ENCODE measurements around the gene TRABD2A.
"Not testable (repeated sequence)": the region's sequence is repeated elsewhere in the genome, so short reads cannot be mapped to it uniquely, and the experiment has no call there.

The TRABD2A gene

DNA sequence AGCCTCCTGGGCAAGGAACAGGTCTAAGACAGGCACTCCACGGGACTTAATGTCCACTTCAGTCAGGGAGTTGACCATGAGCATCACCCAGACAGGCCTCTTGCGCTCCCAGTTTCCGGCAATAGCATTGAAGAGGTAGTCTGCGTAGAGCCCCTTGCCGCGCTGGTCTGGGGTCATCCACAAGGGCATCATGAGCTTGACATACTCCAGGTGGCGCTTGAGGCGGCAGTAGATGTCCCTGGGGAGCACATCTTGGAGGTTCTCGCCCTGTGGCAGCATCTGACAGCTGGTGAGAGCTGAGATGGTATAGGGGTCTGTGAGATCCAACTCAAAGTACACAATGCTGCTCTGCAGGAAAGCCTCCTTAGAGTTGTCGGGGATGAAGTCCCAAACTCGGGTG is 10.6 kb downstream of the TRABD2A start:
- H3K9ac ChIP-seq: no peak overlapping the region
- H3K27ac ChIP-seq: no peak overlapping the region
- H3K36me3 ChIP-seq: no peaks in the 10 kb centered on the region
- no peak overlapping the region for H3K4me3 ChIP-seq
- no peaks in the 10 kb centered on the region for H3K9me3 ChIP-seq (replicated peaks in 1 of 11)
- H3K27me3 ChIP-seq: no peaks in the 10 kb centered on the region
- no peak for TF ChIP-seq Cebpa-rat (IDR thresholded peaks at IDR 0.05)
- H4K20me1 ChIP-seq: no peaks in the 10 kb centered on the region
- H3K4me2 ChIP-seq: peak overlapping the region in 1 of 11 experiments; percentile 5; a peak in 1 of 22 replicates
- H3K4me1 ChIP-seq: peaks cover 0 to 4% (median 0%) of the 10 kb centered on the region in 10 experiments; a peak in 1 of 20 replicates

- peaks cover 0 to 16% (median 5%) of the 10 kb centered on the region in 10 experiments; a peak in 9 of 20 replicates for H3K4me1 ChIP-seq
- H3K4me2 ChIP-seq; H3K9me3 ChIP-seq (replicated peaks in 1 of 11): not testable (repeated sequence)
Observed at GRCh38 chr2:84868327-84868726, 12.6 kb downstream of the TRABD2A start.

GRCh38 chr2:84866122-84866521 is 14.8 kb downstream of the TRABD2A start:
- no peak overlapping the region for H3K9ac ChIP-seq
- no peaks in the 10 kb centered on the region for H3K9me3 ChIP-seq (replicated peaks in 1 of 11)
- no peaks in the 10 kb centered on the region for H3K27me3 ChIP-seq
- H3K36me3 ChIP-seq: no peaks in the 10 kb centered on the region
- H3K4me2 ChIP-seq: no peak overlapping the region
- no peak overlapping the region for H3K27ac ChIP-seq
- no peak for TF ChIP-seq Cebpa-rat (IDR thresholded peaks at IDR 0.05)
- no peaks in the 10 kb centered on the region for H4K20me1 ChIP-seq
- H3K4me3 ChIP-seq: no peak overlapping the region
- peaks cover 0 to 25% (median 14%) of the 10 kb centered on the region in 10 experiments; a peak in 14 of 20 replicates for H3K4me1 ChIP-seq

More at GRCh38 chr2:84868327-84868726, 12.6 kb downstream of the TRABD2A start:
- not testable (repeated sequence) for H3K4me3 ChIP-seq, H4K20me1 ChIP-seq, H3K27me3 ChIP-seq, H3K36me3 ChIP-seq, H3K27ac ChIP-seq, H3K9ac ChIP-seq

- Histone ChIP-seq H3K4me3 (no peak overlapping the region), H3K27me3 (no peaks in the 10 kb centered on the region), H4K20me1 (no peaks in the 10 kb centered on the region), H3K4me2 (peak overlapping the region in 1 of 11 experiments; percentile 23; a peak in 1 of 22 replicates), H3K36me3 (no peaks in the 10 kb centered on the region), H3K27ac (no peak overlapping the region), H3K4me1 (peaks cover 0 to 24% (median 14%) of the 10 kb centered on the region in 10 experiments; a peak in 14 of 20 replicates), H3K9ac (no peak overlapping the region), H3K9me3 (replicated peaks in 1 of 11) (no peaks in the 10 kb centered on the region)
- no peak for TF ChIP-seq Cebpa-rat (IDR thresholded peaks at IDR 0.05)
Observed at GRCh38 chr2:84865181-84865783, 15.6 kb downstream of the TRABD2A start.

DNA sequence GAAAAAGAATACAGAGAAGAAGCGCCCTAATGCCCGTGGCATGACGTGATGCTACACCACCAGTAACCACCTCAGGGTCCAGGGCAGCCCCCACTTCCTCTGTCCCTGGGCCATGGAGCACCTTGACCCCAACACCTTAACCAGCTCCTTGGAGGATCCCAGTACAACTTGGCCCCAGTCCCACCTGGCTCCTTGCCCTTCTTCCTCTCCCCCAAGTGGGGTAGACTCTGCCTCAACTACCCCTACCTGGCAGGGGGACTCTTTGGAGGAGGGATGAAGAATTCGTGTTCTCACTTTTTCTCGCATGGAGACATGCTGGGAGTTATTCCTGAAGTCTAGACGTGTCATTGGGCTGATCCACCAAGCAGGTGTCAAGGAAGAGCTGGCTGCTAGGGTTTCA is 18.9 kb downstream of the TRABD2A start:
- TF ChIP-seq Cebpa-rat (IDR thresholded peaks at IDR 0.05): no peak
- no peak overlapping the region for H3K9ac ChIP-seq
- peaks cover 15 to 49% (median 37%) of the 10 kb centered on the region in 10 experiments for H3K4me1 ChIP-seq
- 0 out of 22 replicates have a peak overlapping the region, but pooled peaks of 1 of the 11 experiments have one; percentile 20 for H3K27ac ChIP-seq
- H3K4me2 ChIP-seq: no peak overlapping the region
- no peaks in the 10 kb centered on the region for H4K20me1 ChIP-seq
- H3K27me3 ChIP-seq: no peaks in the 10 kb centered on the region
- H3K9me3 ChIP-seq (replicated peaks in 1 of 11): no peaks in the 10 kb centered on the region
- no peaks in the 10 kb centered on the region for H3K36me3 ChIP-seq
- H3K4me3 ChIP-seq: no peak overlapping the region

DNA sequence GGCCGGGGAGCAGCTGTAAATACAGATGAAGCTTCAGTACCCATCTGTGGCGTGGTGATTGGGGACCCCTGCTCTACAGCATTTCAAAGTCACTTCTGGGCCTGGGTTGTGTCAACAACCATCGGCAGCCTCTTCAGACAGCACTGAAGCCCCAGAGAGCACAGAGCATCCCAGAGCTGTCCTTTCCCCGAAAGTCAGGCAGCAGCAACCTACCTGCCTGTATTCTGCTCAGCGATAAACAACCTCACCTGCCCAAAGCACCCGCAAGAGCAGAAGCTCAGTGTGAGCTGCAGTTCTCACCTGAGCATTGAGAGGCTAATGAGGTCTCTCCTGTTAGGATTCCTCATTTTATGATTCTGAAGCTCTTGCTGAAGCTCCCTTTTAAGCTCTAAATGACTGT is 19.3 kb downstream of the TRABD2A start:
- Histone ChIP-seq H3K4me2 (no peak overlapping the region), H4K20me1 (no peaks in the 10 kb centered on the region), H3K36me3 (no peaks in the 10 kb centered on the region), H3K9me3 (replicated peaks in 1 of 11) (0 out of 22 replicates have a peak, but pooled peaks cover 0 to 1% (median 0%) of the 10 kb centered on the region in 11 experiments), H3K4me3 (no peak overlapping the region), H3K27me3 (no peaks in the 10 kb centered on the region), H3K27ac (no peak overlapping the region), H3K4me1 (peaks cover 20 to 53% (median 42%) of the 10 kb centered on the region in 10 experiments), H3K9ac (no peak overlapping the region)
- TF ChIP-seq Cebpa-rat (IDR thresholded peaks at IDR 0.05): no peak

DNA sequence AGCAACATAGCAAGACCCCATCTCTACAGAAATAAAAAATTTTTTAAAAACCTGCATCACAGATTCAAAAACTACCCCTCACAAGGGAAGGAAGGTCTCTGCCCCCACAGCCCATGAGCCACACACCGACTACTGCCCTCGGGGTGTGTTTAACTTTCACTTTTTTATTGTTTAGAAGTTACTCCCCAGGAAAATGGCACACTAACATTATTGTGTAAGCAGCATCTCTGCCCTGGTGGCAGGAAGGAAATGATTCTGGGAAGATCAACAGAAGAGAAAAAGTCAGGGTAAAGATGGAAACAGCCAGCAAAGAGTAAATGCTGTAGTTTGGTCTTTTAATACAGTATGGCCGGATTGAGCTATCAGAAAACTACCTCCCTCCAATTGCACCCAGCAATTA is 21.9 kb downstream of the TRABD2A start:
- H3K36me3 ChIP-seq: no peaks in the 10 kb centered on the region
- no peaks in the 10 kb centered on the region for H4K20me1 ChIP-seq
- peak overlapping the region in 4 of 11 experiments; percentile 7 to 16 (median 9); a peak in 3 of 22 replicates for H3K27ac ChIP-seq
- peaks cover 7 to 19% (median 9%) of the 10 kb centered on the region in 11 experiments; a peak in 21 of 22 replicates for H3K9me3 ChIP-seq (replicated peaks in 1 of 11)
- no peaks in the 10 kb centered on the region for H3K27me3 ChIP-seq
- peak overlapping the region; percentile 25 to 81 (median 65); a peak in 21 of 22 replicates for H3K4me2 ChIP-seq
- H3K4me3 ChIP-seq: no peak overlapping the region
- peaks cover 26 to 49% (median 40%) of the 10 kb centered on the region in 10 experiments for H3K4me1 ChIP-seq
- TF ChIP-seq Cebpa-rat (IDR thresholded peaks at IDR 0.05): no peak
- peak overlapping the region in 1 of 11 experiments; percentile 33; a peak in 1 of 22 replicates for H3K9ac ChIP-seq

- Histone ChIP-seq H3K9ac (no peak overlapping the region; a peak in 1 of 22 replicates), H3K9me3 (replicated peaks in 1 of 11) (peaks cover 15 to 27% (median 17%) of the 10 kb centered on the region in 11 experiments), H4K20me1 (no peaks in the 10 kb centered on the region), H3K4me2 (peak overlapping the region in 7 of 11 experiments; percentile 60 to 81 (median 70); a peak in 11 of 22 replicates), H3K36me3 (peaks cover 0 to 5% (median 0%) of the 10 kb centered on the region in 11 experiments; a peak in 1 of 22 replicates), H3K4me3 (no peak overlapping the region), H3K27ac (no peak overlapping the region; a peak in 1 of 22 replicates), H3K27me3 (no peaks in the 10 kb centered on the region), H3K4me1 (peaks cover 26 to 48% (median 39%) of the 10 kb centered on the region in 10 experiments)
- TF ChIP-seq Cebpa-rat (IDR thresholded peaks at IDR 0.05): no peak
Observed at GRCh38 chr2:84858123-84858522, 22.8 kb downstream of the TRABD2A start.

GRCh38 chr2:84857566-84857965 is 23.3 kb downstream of the TRABD2A start:
- no peaks in the 10 kb centered on the region for H4K20me1 ChIP-seq

More at GRCh38 chr2:84857566-84857965, 23.3 kb downstream of the TRABD2A start:
- peak overlapping the region in 7 of 11 experiments; percentile 9 to 70 (median 38); a peak in 6 of 22 replicates for H3K4me2 ChIP-seq
- no peak overlapping the region for H3K27ac ChIP-seq
- no peak overlapping the region for H3K4me3 ChIP-seq
- TF ChIP-seq Cebpa-rat (IDR thresholded peaks at IDR 0.05): no peak
- H3K9me3 ChIP-seq (replicated peaks in 1 of 11): peaks cover 20 to 32% (median 22%) of the 10 kb centered on the region in 11 experiments
- peaks cover 26 to 42% (median 34%) of the 10 kb centered on the region in 10 experiments for H3K4me1 ChIP-seq
- no peaks in the 10 kb centered on the region for H3K27me3 ChIP-seq
- no peak overlapping the region for H3K9ac ChIP-seq
- H3K36me3 ChIP-seq: peaks cover 0 to 5% (median 0%) of the 10 kb centered on the region in 11 experiments; a peak in 1 of 22 replicates
